ENCODE measurements around the gene JAZF1. TPM values are rescaled to one million over a fixed set of nuclear protein-coding genes. Genes with fewer than 3 reads are reported as not detected.

Gene JAZF1
- total RNA-seq, 2 donors from 2014 or later: 4.0 to 4.9 TPM

DNA sequence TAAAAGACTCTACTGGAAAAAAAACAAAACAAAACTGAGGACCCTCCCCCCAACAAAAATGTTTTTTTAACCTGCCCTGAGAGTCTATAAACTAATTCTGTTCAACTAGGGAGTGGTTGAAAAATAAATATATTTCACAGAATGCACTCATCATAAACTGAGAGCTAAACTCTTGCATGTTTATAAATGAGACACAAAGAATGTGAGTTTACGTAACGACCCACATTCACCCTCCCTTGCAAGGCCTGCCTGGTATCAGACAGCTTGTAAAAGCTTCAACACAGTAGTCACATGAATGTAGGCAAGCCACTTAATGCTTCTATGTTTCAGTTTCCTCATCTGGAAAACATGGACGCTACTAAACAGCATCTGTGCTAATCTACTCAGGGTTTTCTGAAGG is 50.3 kb downstream of the JAZF1 start:
- 79 to 81% methylated on average over 3 of the region's 3 CpGs for WGBS, 2 donors
- no peaks in the 10 kb centered on the region for H3K36me3 ChIP-seq (replicated peaks in 1 of 2; ENCODE audit: insufficient read depth in 1 of 2, low read depth in 2 of 2)
- H3K4me3 ChIP-seq: no peak overlapping the region
- ATAC-seq (no peak), DNase-seq (no peak)
- H3K27ac ChIP-seq: no peak overlapping the region
- no peaks in the 10 kb centered on the region for H3K27me3 ChIP-seq
- intact Hi-C loops (cut with DNase I): no loop called here
- peaks cover 6% of the 10 kb centered on the region for H3K4me1 ChIP-seq
- TF ChIP-seq POLR2A (IDR thresholded peaks at IDR 0.05): no peak
- TF ChIP-seq, protein P1, sequence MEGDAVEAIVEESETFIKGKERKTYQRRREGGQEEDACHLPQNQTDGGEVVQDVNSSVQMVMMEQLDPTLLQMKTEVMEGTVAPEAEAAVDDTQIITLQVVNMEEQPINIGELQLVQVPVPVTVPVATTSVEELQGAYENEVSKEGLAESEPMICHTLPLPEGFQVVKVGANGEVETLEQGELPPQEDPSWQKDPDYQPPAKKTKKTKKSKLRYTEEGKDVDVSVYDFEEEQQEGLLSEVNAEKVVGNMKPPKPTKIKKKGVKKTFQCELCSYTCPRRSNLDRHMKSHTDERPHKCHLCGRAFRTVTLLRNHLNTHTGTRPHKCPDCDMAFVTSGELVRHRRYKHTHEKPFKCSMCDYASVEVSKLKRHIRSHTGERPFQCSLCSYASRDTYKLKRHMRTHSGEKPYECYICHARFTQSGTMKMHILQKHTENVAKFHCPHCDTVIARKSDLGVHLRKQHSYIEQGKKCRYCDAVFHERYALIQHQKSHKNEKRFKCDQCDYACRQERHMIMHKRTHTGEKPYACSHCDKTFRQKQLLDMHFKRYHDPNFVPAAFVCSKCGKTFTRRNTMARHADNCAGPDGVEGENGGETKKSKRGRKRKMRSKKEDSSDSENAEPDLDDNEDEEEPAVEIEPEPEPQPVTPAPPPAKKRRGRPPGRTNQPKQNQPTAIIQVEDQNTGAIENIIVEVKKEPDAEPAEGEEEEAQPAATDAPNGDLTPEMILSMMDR (IDR thresholded peaks at IDR 0.05): no peak
- H3K9me3 ChIP-seq: no peaks in the 10 kb centered on the region

DNA sequence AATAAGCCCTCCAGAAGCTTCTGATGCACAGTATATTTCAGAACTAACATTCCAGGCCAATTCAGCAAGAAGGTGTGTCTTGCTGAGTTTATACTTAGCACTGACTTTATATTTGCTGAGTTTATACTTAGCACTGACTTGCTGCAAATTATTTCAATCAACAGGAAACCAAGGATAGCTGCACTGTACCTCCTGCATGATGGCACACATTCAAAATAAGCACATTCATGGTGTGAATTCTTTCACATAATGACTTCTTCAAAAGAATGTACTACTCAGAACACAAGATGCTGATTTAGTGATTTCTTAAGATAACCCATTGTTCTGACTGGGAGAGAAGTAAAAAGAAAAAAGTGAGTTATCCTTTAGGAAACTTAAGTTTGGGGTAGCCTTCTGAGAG is 52.0 kb downstream of the JAZF1 start:
- TF ChIP-seq, protein P1 (IDR thresholded peaks at IDR 0.05): no peak
- no peak for TF ChIP-seq POLR2A (IDR thresholded peaks at IDR 0.05)
- no peaks in the 10 kb centered on the region for H3K9me3 ChIP-seq

DNA sequence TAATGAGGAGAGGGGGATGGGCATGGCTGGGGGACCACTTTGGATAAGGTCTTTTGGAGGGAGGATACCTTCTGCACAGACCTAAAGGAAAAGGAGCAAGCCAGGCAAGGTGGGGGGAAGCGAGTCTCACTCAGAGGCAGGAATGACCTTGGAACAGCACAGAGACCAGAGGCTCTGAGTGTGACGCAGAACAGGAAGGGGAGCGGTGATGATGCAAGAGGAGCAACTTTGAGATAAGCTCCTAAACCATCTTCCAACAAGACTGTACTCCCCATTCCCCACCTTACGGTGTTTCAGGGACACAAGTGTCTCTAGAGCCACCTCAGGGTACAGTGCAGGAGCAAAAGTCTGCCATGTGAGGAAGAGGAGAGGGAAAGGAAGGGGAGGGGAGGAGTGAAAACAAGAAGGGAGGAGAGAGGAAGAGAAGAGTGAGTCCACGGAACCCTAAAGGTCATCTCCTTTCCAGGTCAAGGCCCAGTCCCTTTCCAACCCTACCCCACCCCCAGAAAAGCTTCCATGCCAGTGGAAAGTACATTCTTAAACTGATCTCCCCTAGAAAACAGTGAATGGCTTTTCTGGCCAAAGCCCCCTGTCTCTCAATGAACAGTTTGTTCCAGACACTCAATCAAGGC is 54.1 kb downstream of the JAZF1 start:
- no peak for ATAC-seq
- WGBS, 2 donors: 82 to 86% methylated on average over 5 of the region's 5 CpGs

More for the DNA sequence above, 52.0 kb downstream of the JAZF1 start:
- intact Hi-C loops (cut with DNase I): no loop called here
- Histone ChIP-seq H3K27me3 (no peaks in the 10 kb centered on the region), H3K4me1 (no peaks in the 10 kb centered on the region), H3K4me3 (no peak overlapping the region), H3K27ac (no peak overlapping the region), H3K36me3 (replicated peaks in 1 of 2; ENCODE audit: insufficient read depth in 1 of 2, low read depth in 2 of 2) (no peaks in the 10 kb centered on the region)
- DNase-seq (no peak), ATAC-seq (no peak)

DNA sequence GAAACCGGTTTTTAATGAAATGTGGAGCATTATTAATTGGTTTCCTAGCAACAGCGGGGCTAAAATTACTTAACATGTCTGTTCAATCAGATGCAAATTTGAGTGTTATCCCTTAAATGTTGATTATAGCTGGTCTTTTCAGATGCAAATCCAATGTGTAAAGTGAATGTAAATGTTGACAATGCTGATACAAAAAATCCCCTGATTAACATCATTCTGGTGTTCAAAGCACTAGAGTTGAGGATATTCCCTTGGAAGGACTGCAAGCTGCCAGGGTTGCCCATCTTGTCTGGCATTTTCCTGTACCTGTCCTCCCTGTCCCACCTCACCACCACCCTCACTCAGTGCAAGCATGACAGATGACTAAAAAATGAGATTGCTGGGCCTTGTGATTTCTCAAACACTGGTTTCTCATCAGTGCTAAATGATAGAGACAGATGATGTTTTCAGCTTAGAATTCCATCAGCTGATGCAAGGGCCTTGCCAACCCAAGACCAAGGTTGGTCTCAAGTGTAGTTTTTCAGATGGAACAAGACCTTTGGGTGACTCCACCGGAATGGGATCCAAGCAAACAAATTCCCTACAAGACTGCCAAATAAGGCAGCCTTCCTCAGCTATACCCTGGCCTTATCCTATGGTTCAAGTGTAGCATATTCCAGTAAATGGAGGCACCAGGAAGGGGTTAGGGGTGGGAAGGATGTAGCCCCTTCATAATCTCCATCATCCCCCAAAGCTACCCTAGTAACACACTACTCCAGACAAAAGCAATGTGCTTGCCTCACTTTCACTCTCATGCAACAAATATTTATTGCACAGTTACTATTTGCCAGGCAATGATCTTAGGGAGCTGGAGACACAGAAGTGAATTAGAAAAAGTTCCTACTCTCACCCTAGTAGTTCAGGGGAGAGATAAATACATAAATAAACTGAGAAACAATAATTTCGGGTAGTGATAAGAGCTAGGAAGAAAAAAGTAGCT is 54.9 kb downstream of the JAZF1 start:
- no peaks in the 10 kb centered on the region for H3K27me3 ChIP-seq
- H3K4me3 ChIP-seq: no peak overlapping the region
- 84% methylated on average over 4 of the region's 4 CpGs for WGBS, 2 donors
- no peak overlapping the region for H3K27ac ChIP-seq
- DNase-seq: no peak
- TF ChIP-seq, protein P1 (IDR thresholded peaks at IDR 0.05): no peak
- no peak for TF ChIP-seq POLR2A (IDR thresholded peaks at IDR 0.05)
- no peaks in the 10 kb centered on the region for H3K36me3 ChIP-seq (replicated peaks in 1 of 2; ENCODE audit: insufficient read depth in 1 of 2, low read depth in 2 of 2)
- ATAC-seq: no peak
- no peaks in the 10 kb centered on the region for H3K4me1 ChIP-seq
- intact Hi-C loops (cut with DNase I): no loop called here
- H3K9me3 ChIP-seq: no peaks in the 10 kb centered on the region

More for the DNA sequence above, 54.1 kb downstream of the JAZF1 start:
- no peak for DNase-seq
- no peak overlapping the region for H3K4me3 ChIP-seq
- no peaks in the 10 kb centered on the region for H3K36me3 ChIP-seq (replicated peaks in 1 of 2; ENCODE audit: insufficient read depth in 1 of 2, low read depth in 2 of 2)
- H3K27me3 ChIP-seq: no peaks in the 10 kb centered on the region
- intact Hi-C loops (cut with DNase I): no loop called here
- H3K9me3 ChIP-seq: no peaks in the 10 kb centered on the region
- H3K4me1 ChIP-seq: no peaks in the 10 kb centered on the region
- no peak for TF ChIP-seq POLR2A (IDR thresholded peaks at IDR 0.05)
- TF ChIP-seq, protein P1 (IDR thresholded peaks at IDR 0.05): no peak
- no peak overlapping the region for H3K27ac ChIP-seq
